Measurements from ENCODE around the gene ADAM12. TPM values are rescaled to one million over a fixed set of nuclear protein-coding genes. Genes with fewer than 3 reads are reported as not detected.

The ADAM12 gene
- total RNA-seq, 4 donors from 2014 or later = under 0.01 to 1.3 (median 1.0) TPM

- H3K9me3 ChIP-seq = no peaks in the 10 kb centered on the region
- no peaks in the 10 kb centered on the region for H3K27me3 ChIP-seq
- H3K4me3 ChIP-seq = no peak overlapping the region
- H3K27ac ChIP-seq (replicated peaks in 1 of 4) = no peak overlapping the region
- TF ChIP-seq POLR2AphosphoS5 (IDR thresholded peaks at IDR 0.05) (no peak), EP300 (IDR thresholded peaks at IDR 0.05) (no peak), CTCF (IDR thresholded peaks at IDR 0.05) (no peak), POLR2A (IDR thresholded peaks at IDR 0.05; ENCODE audit: low read depth) (no peak)
- WGBS = 91% methylated on average over 4 of the region's 4 CpGs
- DNase-seq (ENCODE audit: extremely low spot score) = no peak
- no peaks in the 10 kb centered on the region for H3K36me3 ChIP-seq
- intact Hi-C loops (cut with DNase I) = no loop called here
- H3K4me1 ChIP-seq = no peaks in the 10 kb centered on the region
These were observed 142.8 kb downstream of the ADAM12 start for GRCh38 chr10:126245501-126245900.

GRCh38 chr10:126243971-126244370 lies 144.3 kb downstream of the ADAM12 start:
- Histone ChIP-seq H3K4me3 (no peak overlapping the region), H3K4me1 (no peaks in the 10 kb centered on the region), H3K27me3 (no peaks in the 10 kb centered on the region), H3K36me3 (no peaks in the 10 kb centered on the region), H3K27ac (replicated peaks in 1 of 4) (no peak overlapping the region), H3K9me3 (no peaks in the 10 kb centered on the region)
- no peak for DNase-seq (ENCODE audit: extremely low spot score)
- TF ChIP-seq POLR2AphosphoS5 (IDR thresholded peaks at IDR 0.05) (no peak), EP300 (IDR thresholded peaks at IDR 0.05) (no peak), CTCF (IDR thresholded peaks at IDR 0.05) (no peak), POLR2A (IDR thresholded peaks at IDR 0.05; ENCODE audit: low read depth) (no peak)
- intact Hi-C loops (cut with DNase I) = no loop called here
- WGBS = 91% methylated on average over 5 of the region's 5 CpGs

GRCh38 chr10:126243306-126243705 lies 145.0 kb downstream of the ADAM12 start:
- no peaks in the 10 kb centered on the region for H3K27me3 ChIP-seq
- DNase-seq (ENCODE audit: extremely low spot score) = no peak
- intact Hi-C loops (cut with DNase I) = no loop called here
- H3K4me1 ChIP-seq = no peaks in the 10 kb centered on the region
- H3K4me3 ChIP-seq = no peak overlapping the region
- no peak overlapping the region for H3K27ac ChIP-seq (replicated peaks in 1 of 4)
- no peak for TF ChIP-seq POLR2A (IDR thresholded peaks at IDR 0.05; ENCODE audit: low read depth)
- no peak for TF ChIP-seq POLR2AphosphoS5 (IDR thresholded peaks at IDR 0.05)
- TF ChIP-seq CTCF (IDR thresholded peaks at IDR 0.05) = no peak
- TF ChIP-seq EP300 (IDR thresholded peaks at IDR 0.05) = no peak
- no peaks in the 10 kb centered on the region for H3K9me3 ChIP-seq
- H3K36me3 ChIP-seq = no peaks in the 10 kb centered on the region

- TF ChIP-seq EP300 (IDR thresholded peaks at IDR 0.05) = no peak
- TF ChIP-seq CTCF (IDR thresholded peaks at IDR 0.05) = no peak
- TF ChIP-seq POLR2AphosphoS5 (IDR thresholded peaks at IDR 0.05) = no peak
- no peak for TF ChIP-seq POLR2A (IDR thresholded peaks at IDR 0.05; ENCODE audit: low read depth)
- WGBS = 65% methylated on average over 13 of the region's 13 CpGs
- Histone ChIP-seq H3K4me3 (no peak overlapping the region), H3K27ac (replicated peaks in 1 of 4) (no peak overlapping the region), H3K4me1 (no peaks in the 10 kb centered on the region), H3K27me3 (no peaks in the 10 kb centered on the region), H3K36me3 (no peaks in the 10 kb centered on the region), H3K9me3 (no peaks in the 10 kb centered on the region)
- DNase-seq (ENCODE audit: extremely low spot score) = no peak
- intact Hi-C loops (cut with DNase I) = no loop called here
These were observed 145.6 kb downstream of the ADAM12 start for GRCh38 chr10:126242397-126243260.
